CD4-positive, alpha-beta memory T cell (primary cell): ENCODE measurements around the gene TJP3. TPM values are rescaled to one million over a fixed set of nuclear protein-coding genes. Genes with fewer than 3 reads are reported as not detected.

Experiments used
- CTCF ChIA-PET: fragments of 350-600 bp; sonication (Branson Sonifier 250); formaldehyde crosslinking; loops from one replicate; lab custom pipeline; 2021; ENCODE audit warnings: inconsistent platforms; ENCODE audit not compliant: partially characterized antibody; lab: Charles Lee
- POLR2A ChIA-PET: fragments of 350-600 bp; sonication (Branson Sonifier 250); formaldehyde crosslinking; loops from one replicate; lab custom pipeline; 2021; ENCODE audit not compliant: partially characterized antibody; lab: Charles Lee
- DNase-seq, 5 donors: peaks; one replicate each; pipeline versions ENCODE4 v3.0.0 to v3.0.0-alpha.2; 2020 to 2022; ENCODE audit warnings: mixed read lengths in 1 of 5
- H3K27ac ChIP-seq: one replicate; pipeline ENCODE4 v1.7.0; 2013; ENCODE audit warnings: low read depth, low read length
- H3K27me3 ChIP-seq: 2 replicates; pipeline ENCODE4 v1.7.0; 2013; ENCODE audit warnings: mild to moderate bottlenecking, low read length, moderate library complexity; ENCODE audit not compliant: insufficient read depth
- H3K36me3 ChIP-seq: 2 replicates; pipeline ENCODE4 v1.7.0; 2013; ENCODE audit warnings: mild to moderate bottlenecking, low read length, moderate library complexity; ENCODE audit not compliant: insufficient read depth
- H3K4me1 ChIP-seq: 2 replicates; pipeline ENCODE4 v1.7.0; 2013; ENCODE audit warnings: mild to moderate bottlenecking, low read length, moderate library complexity; ENCODE audit not compliant: insufficient read depth
- H3K4me3 ChIP-seq, 2 donors: one replicate each; pipeline ENCODE4 v1.7.0; 2013; ENCODE audit warnings: low read length in 2 of 2, mild to moderate bottlenecking in 1 of 2
- H3K9me3 ChIP-seq, 2 donors: one replicate each; pipeline ENCODE4 v1.7.0; 2013; ENCODE audit warnings: low read length in 2 of 2, control low read depth in 1 of 2; ENCODE audit not compliant: control insufficient read depth in 1 of 2
- H3K27ac Mint-ChIP-seq, 7 donors: one replicate each; pipeline ENCODE4 v1.8.0; 2020 to 2021; ENCODE audit warnings: mixed read lengths in 7 of 7, mild to moderate bottlenecking in 6 of 7, inconsistent platforms in 3 of 7, moderate library complexity in 3 of 7
- H3K27me3 Mint-ChIP-seq, 2 donors: one replicate each; pipeline ENCODE4 v1.8.0; 2020 to 2021; ENCODE audit warnings: mixed read lengths in 2 of 2
- H3K36me3 Mint-ChIP-seq, 2 donors: one replicate each; pipeline ENCODE4 v1.8.0; 2020 to 2021; ENCODE audit warnings: mixed read lengths in 2 of 2, inconsistent platforms in 1 of 2, mild to moderate bottlenecking in 1 of 2
- H3K4me1 Mint-ChIP-seq, 4 donors: one replicate each; pipeline ENCODE4 v1.8.0; 2020 to 2021; ENCODE audit warnings: mixed read lengths in 4 of 4, mild to moderate bottlenecking in 1 of 4
- H3K4me3 Mint-ChIP-seq, 8 donors: one replicate each; pipeline ENCODE4 v1.8.0; 2020 to 2021; ENCODE audit warnings: mixed read lengths in 8 of 8, mild to moderate bottlenecking in 7 of 8, moderate library complexity in 6 of 8, inconsistent platforms in 3 of 8
- H3K9me3 Mint-ChIP-seq, 8 donors: one replicate each; pipeline ENCODE4 v1.8.0; 2020 to 2021; ENCODE audit warnings: mixed read lengths in 8 of 8, mild to moderate bottlenecking in 5 of 8, inconsistent platforms in 3 of 8, moderate library complexity in 1 of 8
- intact Hi-C: fragments of 100-400 bp; cut with micrococcal nuclease; formaldehyde crosslinking; loops from one replicate; pipeline ENCODE4 v1.15.1; 2023
- polyA plus RNA-seq, 2 donors: library from polyadenylated mRNA; unstranded; fragments of 300-500 nt; fragmentation: Illumina TruSeq; gene quantifications; one replicate each; pipeline ENCODE4 v1.2.3, GENCODE V29; 2021
- total RNA-seq, 2 experiments: library from RNA; stranded (reverse); gene quantifications; one replicate each; pipeline ENCODE4 v1.2.3, GENCODE V29; 2021

The TJP3 gene, protein sequence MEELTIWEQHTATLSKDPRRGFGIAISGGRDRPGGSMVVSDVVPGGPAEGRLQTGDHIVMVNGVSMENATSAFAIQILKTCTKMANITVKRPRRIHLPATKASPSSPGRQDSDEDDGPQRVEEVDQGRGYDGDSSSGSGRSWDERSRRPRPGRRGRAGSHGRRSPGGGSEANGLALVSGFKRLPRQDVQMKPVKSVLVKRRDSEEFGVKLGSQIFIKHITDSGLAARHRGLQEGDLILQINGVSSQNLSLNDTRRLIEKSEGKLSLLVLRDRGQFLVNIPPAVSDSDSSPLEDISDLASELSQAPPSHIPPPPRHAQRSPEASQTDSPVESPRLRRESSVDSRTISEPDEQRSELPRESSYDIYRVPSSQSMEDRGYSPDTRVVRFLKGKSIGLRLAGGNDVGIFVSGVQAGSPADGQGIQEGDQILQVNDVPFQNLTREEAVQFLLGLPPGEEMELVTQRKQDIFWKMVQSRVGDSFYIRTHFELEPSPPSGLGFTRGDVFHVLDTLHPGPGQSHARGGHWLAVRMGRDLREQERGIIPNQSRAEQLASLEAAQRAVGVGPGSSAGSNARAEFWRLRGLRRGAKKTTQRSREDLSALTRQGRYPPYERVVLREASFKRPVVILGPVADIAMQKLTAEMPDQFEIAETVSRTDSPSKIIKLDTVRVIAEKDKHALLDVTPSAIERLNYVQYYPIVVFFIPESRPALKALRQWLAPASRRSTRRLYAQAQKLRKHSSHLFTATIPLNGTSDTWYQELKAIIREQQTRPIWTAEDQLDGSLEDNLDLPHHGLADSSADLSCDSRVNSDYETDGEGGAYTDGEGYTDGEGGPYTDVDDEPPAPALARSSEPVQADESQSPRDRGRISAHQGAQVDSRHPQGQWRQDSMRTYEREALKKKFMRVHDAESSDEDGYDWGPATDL
- total RNA-seq, result 10 to 100 TPM; 20.2 to 21.1 TPM
- polyA plus RNA-seq, result 10 to 100 TPM; 17.6 to 23.4 TPM

DNA sequence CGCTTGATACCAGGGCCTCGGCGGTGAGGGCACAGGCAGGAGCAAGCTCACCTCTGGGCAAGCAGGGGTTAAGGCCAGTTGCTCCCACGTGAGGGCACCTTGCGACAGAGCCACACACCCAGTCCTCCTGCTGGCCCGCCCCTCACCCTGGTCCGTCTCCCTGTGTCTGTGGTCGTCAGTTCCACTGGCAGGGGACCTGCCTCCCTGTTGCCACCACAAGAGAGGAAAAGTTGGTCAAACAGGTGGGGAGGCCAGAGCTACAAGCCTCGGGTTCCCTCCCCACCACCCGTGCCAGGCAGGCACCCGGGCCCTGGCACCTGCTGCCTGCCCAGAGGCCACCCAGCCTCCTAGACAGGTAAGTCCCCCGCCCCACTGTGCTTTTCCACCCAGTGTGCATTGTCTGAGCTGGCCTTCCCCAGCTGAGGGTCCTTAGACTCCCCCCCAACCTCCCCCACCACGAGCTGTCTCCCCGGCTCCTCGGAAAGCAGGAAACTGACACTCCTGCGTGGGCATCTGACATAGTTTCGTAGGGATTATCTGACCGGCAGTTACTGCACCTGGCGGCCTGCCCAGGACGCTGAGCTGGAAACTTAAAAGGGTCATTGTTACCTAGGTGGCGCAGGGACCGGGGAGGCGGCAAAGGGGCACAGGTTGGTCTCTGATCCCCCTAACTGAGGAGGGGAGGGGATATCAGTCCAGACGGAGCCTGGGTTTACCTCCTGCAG, at the start of gene TJP3:
TSS of gene TJP3 (plus strand) at position 178 of the 725 bp plus-strand sequence. CDS start 20,049 bp downstream, outside the sequence.
- H3K4me3 Mint-ChIP-seq, result peak within 1 kb of the TSS in 1 of 8 donors; percentile 10
- H3K9me3 Mint-ChIP-seq, result peaks cover 0 to 1% (median 0%) of the 10 kb centered on the region in 8 donors
- Histone ChIP-seq H3K4me1 (no peaks in the 10 kb centered on the region), H3K9me3 (no peaks in the 10 kb centered on the region), H3K36me3 (no peaks in the 10 kb centered on the region), H3K27me3 (no peaks in the 10 kb centered on the region), H3K4me3 (no peak within 1 kb of the TSS), H3K27ac (no peak within 1 kb of the TSS)
- H3K4me1 Mint-ChIP-seq, result peaks cover 0 to 8% (median 4%) of the 10 kb centered on the region in 4 donors
- no peaks in the 10 kb centered on the region for H3K36me3 Mint-ChIP-seq
- ChIA-PET CTCF (interaction anchor here (0.7 to 6.0 kb wide), 6 partner anchors 9 to 419 kb away, joined by 3 to 32 read pairs (median 4); partner anchors contain the start of gene GIPC3), POLR2A (no interaction called here)
- no peak within 1 kb of the TSS for H3K27ac Mint-ChIP-seq
- no peak for DNase-seq
- peaks cover 0 to 5% of the 10 kb centered on the region in 2 donors for H3K27me3 Mint-ChIP-seq
- intact Hi-C loops, result loop anchor here (5.0 kb wide), 1 partner anchor 161 kb away; no protein-coding TSS in a partner anchor

DNA sequence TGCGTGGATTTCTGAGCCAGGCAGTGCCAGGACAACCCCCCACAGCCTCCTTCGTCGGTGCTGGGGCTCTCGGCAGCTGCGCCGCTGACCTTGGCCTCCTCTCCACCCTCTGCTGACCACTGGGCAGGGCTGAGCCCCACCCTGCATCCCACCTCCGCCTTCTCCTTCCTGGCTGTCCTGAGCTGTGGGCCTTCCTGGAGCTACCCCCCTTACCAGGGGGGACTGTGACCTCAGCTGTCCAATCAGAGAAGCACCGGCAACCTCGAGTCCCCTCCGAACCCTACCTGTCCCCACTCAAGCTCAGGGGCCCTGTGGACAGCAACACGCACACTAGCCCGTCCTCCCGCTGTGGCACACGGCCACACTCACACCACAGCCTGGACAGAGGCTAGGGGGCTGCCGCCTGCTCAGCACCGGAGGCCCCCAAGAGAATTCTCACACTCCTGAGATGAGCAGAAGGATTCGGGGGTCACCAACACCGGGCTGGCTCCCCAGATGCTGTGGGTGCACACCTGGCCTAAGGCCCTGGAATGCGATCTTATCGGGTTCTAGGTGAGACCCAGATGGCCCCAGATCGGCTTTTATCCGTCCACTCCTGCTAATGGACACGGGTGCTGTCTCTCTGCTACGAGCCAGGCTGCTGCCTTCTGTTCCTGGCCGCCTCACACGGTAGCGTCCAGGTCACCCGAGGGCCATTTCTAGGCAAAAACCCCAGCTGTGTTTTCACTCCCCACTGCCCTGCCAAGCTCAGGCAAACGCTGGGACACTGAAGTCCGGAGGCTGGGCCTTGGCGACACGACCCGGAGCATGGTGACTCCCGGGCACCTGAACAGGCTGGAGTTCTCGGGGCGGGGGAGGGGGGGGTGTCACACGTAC, 49.1 kb upstream of the TJP3 start:
- ChIA-PET CTCF (no interaction called here), POLR2A (interaction anchor here (0.5 kb wide), 1 partner anchor 119 kb away, joined by 3 read pairs; no protein-coding TSS in a partner anchor)
- Mint-ChIP-seq H3K36me3 (peaks cover 14 to 33% of the 10 kb centered on the region in 2 donors), H3K27me3 (no peaks in the 10 kb centered on the region), H3K4me3 (no peak overlapping the region), H3K9me3 (no peaks in the 10 kb centered on the region), H3K4me1 (peaks cover 0 to 2% (median 0%) of the 10 kb centered on the region in 4 donors), H3K27ac (peak overlapping the region in 1 of 7 donors; percentile 73)
- DNase-seq, result peak in 1 of 5 donors; percentile 24
- Histone ChIP-seq H3K9me3 (no peaks in the 10 kb centered on the region), H3K36me3 (peaks cover 13% of the 10 kb centered on the region), H3K4me3 (no peak overlapping the region), H3K4me1 (no peaks in the 10 kb centered on the region), H3K27ac (no peak overlapping the region), H3K27me3 (no peaks in the 10 kb centered on the region)
- intact Hi-C loops, result no loop called here

DNA sequence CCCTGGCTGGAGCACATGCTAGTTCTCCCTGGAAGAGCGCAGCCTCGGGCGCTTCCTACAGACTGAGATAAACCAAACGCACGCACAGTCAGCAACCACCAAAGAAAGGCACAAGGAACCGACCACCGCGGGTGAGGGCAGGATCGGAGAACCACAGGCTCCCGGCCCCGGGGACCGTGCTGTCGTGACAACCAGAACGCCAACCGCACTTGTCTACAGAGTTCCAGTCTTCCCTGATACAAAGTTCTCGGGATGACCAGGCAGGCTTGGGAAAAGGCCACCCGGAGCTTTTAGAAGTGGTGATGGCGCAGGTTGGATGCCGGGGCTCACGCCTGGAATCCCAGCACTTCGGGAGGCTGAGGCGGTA, 48.5 kb upstream of the TJP3 start:
- Mint-ChIP-seq H3K36me3 (peaks cover 14 to 33% of the 10 kb centered on the region in 2 donors), H3K9me3 (no peaks in the 10 kb centered on the region), H3K27me3 (no peaks in the 10 kb centered on the region), H3K4me3 (no peak overlapping the region), H3K4me1 (peaks cover 0 to 2% (median 0%) of the 10 kb centered on the region in 4 donors), H3K27ac (no peak overlapping the region)
- H3K9me3 ChIP-seq, result no peaks in the 10 kb centered on the region
- ChIA-PET CTCF (no interaction called here), POLR2A (interaction anchor here (0.6 kb wide), 1 partner anchor 30 kb away, joined by 3 read pairs; no protein-coding TSS in a partner anchor)
- no peaks in the 10 kb centered on the region for H3K27me3 ChIP-seq
- no peak for DNase-seq
- H3K4me1 ChIP-seq, result no peaks in the 10 kb centered on the region
- peaks cover 13% of the 10 kb centered on the region for H3K36me3 ChIP-seq
- intact Hi-C loops, result no loop called here
- H3K4me3 ChIP-seq, result no peak overlapping the region
- H3K27ac ChIP-seq, result no peak overlapping the region

- no peaks in the 10 kb centered on the region for H3K9me3 ChIP-seq
- H3K27ac ChIP-seq, result no peak overlapping the region
- CTCF ChIA-PET, result interaction anchor here (1.0 to 2.8 kb wide), 3 partner anchors 31 to 96 kb away, joined by 3 to 11 read pairs (median 4); no protein-coding TSS in a partner anchor
- Mint-ChIP-seq H3K9me3 (no peaks in the 10 kb centered on the region), H3K27me3 (no peaks in the 10 kb centered on the region), H3K36me3 (peaks cover 14 to 31% of the 10 kb centered on the region in 2 donors), H3K27ac (peak overlapping the region in 1 of 7 donors; percentile 35), H3K4me3 (peak overlapping the region in 1 of 8 donors; percentile 55), H3K4me1 (peaks cover 0 to 2% (median 0%) of the 10 kb centered on the region in 4 donors)
- no peak overlapping the region for H3K4me3 ChIP-seq
- peaks cover 13% of the 10 kb centered on the region for H3K36me3 ChIP-seq
- peaks cover 3% of the 10 kb centered on the region for H3K4me1 ChIP-seq
- POLR2A ChIA-PET, result interaction anchor here (0.6 to 1.2 kb wide), 3 partner anchors 28 to 120 kb away, joined by 3 read pairs; no protein-coding TSS in a partner anchor
- intact Hi-C loops, result no loop called here
- peak in 1 of 5 donors; percentile 32 for DNase-seq
- no peaks in the 10 kb centered on the region for H3K27me3 ChIP-seq
Measured at GRCh38 chr19:3660493-3661219, 47.5 kb upstream of the TJP3 start.

DNA sequence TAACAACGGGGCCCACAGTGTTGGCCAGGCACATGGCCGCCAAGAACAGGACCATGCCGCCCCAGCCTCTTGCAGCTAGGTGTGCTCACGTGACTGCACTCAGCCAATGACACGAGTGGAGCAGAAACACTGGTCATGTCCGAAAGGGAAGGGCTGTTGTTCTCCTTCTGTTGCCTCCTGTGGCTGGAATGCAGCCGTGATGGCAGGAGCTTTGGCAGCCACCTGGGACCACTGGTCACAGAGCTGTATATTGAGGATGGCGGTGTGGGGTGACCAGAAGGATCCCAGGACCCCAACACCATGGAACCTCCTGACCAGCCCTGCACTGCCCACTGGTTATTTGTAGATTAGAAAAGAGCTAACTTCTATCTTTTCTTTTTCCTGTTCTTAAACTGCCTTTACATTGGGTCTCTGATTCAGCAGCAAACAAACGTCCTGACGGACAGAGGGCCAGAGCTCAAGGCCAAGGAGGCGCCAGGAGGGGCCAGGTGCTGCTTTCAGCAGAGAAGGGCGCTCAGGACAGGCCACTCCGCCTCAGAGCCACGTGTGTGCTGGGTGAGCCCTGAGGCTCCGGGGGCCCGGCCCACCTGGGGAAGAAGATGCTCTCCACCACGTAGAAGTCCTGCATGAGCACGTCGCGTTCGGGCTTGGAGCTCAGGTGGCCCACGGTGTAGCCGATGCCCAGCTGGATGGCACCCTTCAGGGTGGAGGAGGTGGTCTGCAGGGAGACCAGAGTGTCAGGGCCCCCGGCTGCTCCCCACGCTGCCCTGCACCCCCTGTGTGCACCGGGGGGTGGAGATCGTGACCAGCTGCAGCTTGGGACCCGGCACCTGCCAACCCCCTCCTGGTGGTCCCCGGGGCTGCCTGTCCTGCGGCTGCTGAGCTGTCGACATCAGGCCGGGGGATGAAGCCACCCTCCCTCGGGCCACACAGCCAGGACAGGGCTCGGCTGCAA, 46.6 kb upstream of the TJP3 start:
- peaks cover 9% of the 10 kb centered on the region for H3K4me1 ChIP-seq
- no peaks in the 10 kb centered on the region for H3K27me3 ChIP-seq
- no peak overlapping the region for H3K4me3 ChIP-seq
- intact Hi-C loops, result no loop called here
- H3K4me3 Mint-ChIP-seq, result peak overlapping the region in 1 of 8 donors; percentile 55
- no peaks in the 10 kb centered on the region for H3K9me3 Mint-ChIP-seq
- H3K27ac Mint-ChIP-seq, result no peak overlapping the region
- ChIA-PET CTCF (interaction anchor here (0.8 to 2.8 kb wide), 7 partner anchors 30 to 160 kb away, joined by 3 to 11 read pairs (median 4); no protein-coding TSS in a partner anchor), POLR2A (interaction anchor here (0.6 to 1.2 kb wide), 2 partner anchors 27 to 121 kb away, joined by 3 read pairs; no protein-coding TSS in a partner anchor)
- H3K27ac ChIP-seq, result no peak overlapping the region
- peaks cover 3 to 7% (median 5%) of the 10 kb centered on the region in 4 donors for H3K4me1 Mint-ChIP-seq
- H3K27me3 Mint-ChIP-seq, result no peaks in the 10 kb centered on the region
- DNase-seq, result peak in 1 of 5 donors; percentile 15
- peaks cover 14 to 37% of the 10 kb centered on the region in 2 donors for H3K36me3 Mint-ChIP-seq
- H3K36me3 ChIP-seq, result peaks cover 13% of the 10 kb centered on the region
- H3K9me3 ChIP-seq, result no peaks in the 10 kb centered on the region
